WERI-Rb-1 (cell line): Measurements from ENCODE around the gene ZFYVE27.
A peak's percentile ranks its signal among the peaks of the same experiment; 100 is the strongest.

Experiments
- DNase-seq: peaks from one replicate; pipeline ENCODE4 v3.0.0-alpha.2; 2020
- H3K27ac ChIP-seq: fragments of 250-450 bp; sonication (Bioruptor Pico); 2 replicates; pipeline ENCODE4 v1.5.1; 2020; ENCODE audit warnings: mild to moderate bottlenecking, moderate library complexity
- H3K27me3 ChIP-seq: fragments of 250-450 bp; sonication (Bioruptor Pico); 2 replicates; pipeline ENCODE4 v1.5.1; 2021; ENCODE audit warnings: mild to moderate bottlenecking, low read depth, moderate library complexity; ENCODE audit not compliant: insufficient read depth, severe bottlenecking
- H3K36me3 ChIP-seq: fragments of 250-450 bp; sonication (Bioruptor Pico); 2 replicates; pipeline ENCODE4 v1.5.1; 2020; ENCODE audit warnings: mild to moderate bottlenecking, moderate library complexity
- H3K4me3 ChIP-seq: 2 replicates; pipeline ENCODE4 v1.5.1; 2011; ENCODE audit warnings: low read depth, mild to moderate bottlenecking, control low read depth, low read length
- H3K9me3 ChIP-seq: fragments of 250-450 bp; sonication (Bioruptor Pico); 2 replicates; pipeline ENCODE4 v1.5.1; 2021; ENCODE audit warnings: mild to moderate bottlenecking, moderate library complexity; ENCODE audit not compliant: severe bottlenecking
- CTCF ChIP-seq: IDR thresholded peaks from 2 replicates; pipeline ENCODE4 v1.5.1; 2011; ENCODE audit warnings: low read depth, mild to moderate bottlenecking, control low read depth, inconsistent platforms, low read length

The ZFYVE27 gene

GRCh38 chr10:97729014-97729413, 7.9 kb upstream of the ZFYVE27 start:
- Histone ChIP-seq H3K4me3 (no peak overlapping the region), H3K9me3 (no peaks in the 10 kb centered on the region), H3K36me3 (no peaks in the 10 kb centered on the region), H3K27ac (no peak overlapping the region), H3K27me3 (no peaks in the 10 kb centered on the region)
- no peak for DNase-seq
- TF ChIP-seq CTCF: no peak

- H3K4me3 ChIP-seq: no peak overlapping the region
- H3K9me3 ChIP-seq: peaks cover 6% of the 10 kb centered on the region
- peak; percentile 94 for TF ChIP-seq CTCF
- no peaks in the 10 kb centered on the region for H3K27me3 ChIP-seq
- DNase-seq: peak; percentile 65
- H3K36me3 ChIP-seq: no peaks in the 10 kb centered on the region
- no peak overlapping the region for H3K27ac ChIP-seq
Observed at GRCh38 chr10:97731346-97732051, 5.4 kb upstream of the ZFYVE27 start.

- DNase-seq: no peak
- no peak overlapping the region for H3K27ac ChIP-seq
- no peaks in the 10 kb centered on the region for H3K27me3 ChIP-seq
- H3K4me3 ChIP-seq: no peak overlapping the region
- TF ChIP-seq CTCF: no peak
- peaks cover 8% of the 10 kb centered on the region for H3K9me3 ChIP-seq
- H3K36me3 ChIP-seq: no peaks in the 10 kb centered on the region
Observed at GRCh38 chr10:97732052-97732359, 4.9 kb upstream of the ZFYVE27 start.

- Histone ChIP-seq H3K27ac (no peak overlapping the region), H3K36me3 (no peaks in the 10 kb centered on the region), H3K9me3 (peaks cover 8% of the 10 kb centered on the region), H3K4me3 (no peak overlapping the region), H3K27me3 (no peaks in the 10 kb centered on the region)
- no peak for TF ChIP-seq CTCF
- no peak for DNase-seq
Observed at GRCh38 chr10:97733256-97733655, 3.7 kb upstream of the ZFYVE27 start.

GRCh38 chr10:97734021-97734420, 2.9 kb upstream of the ZFYVE27 start:
- Histone ChIP-seq H3K27me3 (no peaks in the 10 kb centered on the region), H3K9me3 (peaks cover 8% of the 10 kb centered on the region), H3K27ac (no peak overlapping the region), H3K4me3 (no peak overlapping the region), H3K36me3 (peaks cover 5% of the 10 kb centered on the region)
- DNase-seq: no peak
- TF ChIP-seq CTCF: no peak

GRCh38 chr10:97736403-97736901, 476 bp upstream of the ZFYVE27 start:
- H3K36me3 ChIP-seq: peaks cover 17% of the 10 kb centered on the region
- no peaks in the 10 kb centered on the region for H3K27me3 ChIP-seq
- no peak overlapping the region; the same call in 1 of the 2 replicates for H3K4me3 ChIP-seq
- no peak for DNase-seq
- H3K27ac ChIP-seq: peak overlapping the region; percentile 67
- peaks cover 8% of the 10 kb centered on the region for H3K9me3 ChIP-seq
- TF ChIP-seq CTCF: no peak
